Endothelial cell of hepatic sinusoid (primary cell): ENCODE measurements around the gene DEFB114.
"Not testable (repeated sequence)": the region's sequence is repeated elsewhere in the genome, so short reads cannot be mapped to it uniquely, and the experiment has no call there.

ENCODE experiments used
- in situ Hi-C: cut with HindIII; loops from 2 replicates; pipeline ENCODE4 v1.10.0; 2017; ENCODE audit warnings: low sequenced_read_pairs

The DEFB114 gene

GRCh38 chr6:49964064-49964463, at the start of gene DEFB114:
TSS of gene DEFB114 (minus strand) at chr6:49964164. CDS start at chr6:49964105, 59 bp downstream.
- in situ Hi-C loops, result no loop called here

GRCh38 chr6:50007819-50008218, 43.9 kb upstream of the DEFB114 start:
- in situ Hi-C loops, result no loop called here

- in situ Hi-C loops, result no loop called here
Observed at GRCh38 chr6:50003139-50003538, 39.2 kb upstream of the DEFB114 start.

GRCh38 chr6:49995278-49995677, 31.3 kb upstream of the DEFB114 start:
- in situ Hi-C loops, result no loop called here

- in situ Hi-C loops, result no loop called here
Observed at GRCh38 chr6:49988900-49989299, 24.9 kb upstream of the DEFB114 start.

GRCh38 chr6:49987749-49988148, 23.8 kb upstream of the DEFB114 start:
- in situ Hi-C loops, result no loop called here

GRCh38 chr6:49986551-49986950, 22.6 kb upstream of the DEFB114 start:
- in situ Hi-C loops, result no loop called here

- in situ Hi-C loops, result no loop called here
Observed at GRCh38 chr6:49982046-49982445, 18.1 kb upstream of the DEFB114 start.

- in situ Hi-C loops, result no loop called here
Observed at GRCh38 chr6:49980898-49981297, 16.9 kb upstream of the DEFB114 start.

- in situ Hi-C loops, result no loop called here
Observed at GRCh38 chr6:49979584-49979983, 15.6 kb upstream of the DEFB114 start.

GRCh38 chr6:49978332-49979226, 14.6 kb upstream of the DEFB114 start:
- in situ Hi-C loops, result no loop called here

GRCh38 chr6:49969605-49970004, 5.6 kb upstream of the DEFB114 start, which contains the start of gene DEFB113:
TSS of gene DEFB113 (minus strand) at chr6:49969625. CDS start at chr6:49969625, 0 bp downstream.
- in situ Hi-C loops, result loop anchor here (5.0 kb wide), 1 partner anchor 42 kb away; no protein-coding TSS in a partner anchor

- in situ Hi-C loops, result no loop called here
Observed at GRCh38 chr6:49966823-49967222, 2.9 kb upstream of the DEFB114 start.

GRCh38 chr6:49966334-49966733, 2.4 kb upstream of the DEFB114 start:
- in situ Hi-C loops, result no loop called here

- in situ Hi-C loops, result no loop called here
Observed at GRCh38 chr6:49958180-49958579, 5.8 kb downstream of the DEFB114 start.

GRCh38 chr6:49955847-49956246, 8.1 kb downstream of the DEFB114 start:
- in situ Hi-C loops, result no loop called here

- in situ Hi-C loops, result no loop called here
Observed at GRCh38 chr6:49951926-49952325, 12.0 kb downstream of the DEFB114 start.

- in situ Hi-C loops, result no loop called here
Observed at GRCh38 chr6:49950415-49950751, 13.6 kb downstream of the DEFB114 start.

- in situ Hi-C loops, result no loop called here
Observed at GRCh38 chr6:49949062-49949461, 14.9 kb downstream of the DEFB114 start.

- in situ Hi-C loops, result no loop called here
Observed at GRCh38 chr6:49946835-49947234, 17.1 kb downstream of the DEFB114 start.

GRCh38 chr6:49944068-49944467, 19.9 kb downstream of the DEFB114 start:
- in situ Hi-C loops, result not testable (repeated sequence)

GRCh38 chr6:49939993-49940498, 23.9 kb downstream of the DEFB114 start:
- in situ Hi-C loops, result no loop called here
